MCF 10A (cell line): Measurements from ENCODE around the gene BUB1B. TPM values are rescaled to one million over a fixed set of nuclear protein-coding genes. Genes with fewer than 3 reads are reported as not detected.

Source experiments
- BruUV-seq: library from RNA; stranded (reverse); fragments of 400-500 nt; replicated peaks from 2 replicates; lab custom pipeline; 2021; lab: Mats Ljungman, UMichigan
- CTCF ChIA-PET: fragments of 300-600 bp; sonication (Branson Sonifier 250); formaldehyde crosslinking; extraction: SDS; loops from one replicate; lab custom pipeline; 2021; ENCODE audit warnings: antibody characterized with exemption, inconsistent platforms; lab: Yijun Ruan, JAX
- POLR2A ChIA-PET: fragments of 300-600, 350-650 bp; sonication (Branson Sonifier 250); formaldehyde crosslinking; extraction: SDS; loops from one replicate; lab custom pipeline; 2020; ENCODE audit warnings: antibody characterized with exemption, inconsistent platforms; lab: Yijun Ruan, JAX
- DNase-seq: peaks from one replicate; pipeline ENCODE4 v3.0.0-alpha.2; 2018; ENCODE audit not compliant: unreplicated experiment
- H3K27ac Mint-ChIP-seq: one replicate; pipeline ENCODE4 v1.8.0; 2022; ENCODE audit warnings: mild to moderate bottlenecking, low read depth, mixed read lengths; ENCODE audit not compliant: unreplicated experiment
- H3K27me3 Mint-ChIP-seq: one replicate; pipeline ENCODE4 v1.8.0; 2022; ENCODE audit warnings: mixed read lengths; ENCODE audit not compliant: insufficient read depth, unreplicated experiment
- H3K36me3 Mint-ChIP-seq: one replicate; pipeline ENCODE4 v1.8.0; 2022; ENCODE audit warnings: mild to moderate bottlenecking, moderate library complexity, mixed read lengths; ENCODE audit not compliant: insufficient read depth, unreplicated experiment
- H3K4me1 Mint-ChIP-seq: one replicate; pipeline ENCODE4 v1.8.0; 2022; ENCODE audit warnings: mixed read lengths; ENCODE audit not compliant: insufficient read depth, unreplicated experiment
- H3K4me3 Mint-ChIP-seq: one replicate; pipeline ENCODE4 v1.8.0; 2022; ENCODE audit warnings: mild to moderate bottlenecking, moderate library complexity, mixed read lengths; ENCODE audit not compliant: unreplicated experiment
- H3K9me3 Mint-ChIP-seq: one replicate; pipeline ENCODE4 v1.8.0; 2022; ENCODE audit warnings: mixed read lengths; ENCODE audit not compliant: unreplicated experiment
- CTCF ChIP-seq: fragments of 200-600 bp; IDR thresholded peaks from one replicate; pipeline ENCODE4 v1.8.0; 2022; ENCODE audit warnings: antibody characterized with exemption, mild to moderate bottlenecking; ENCODE audit not compliant: unreplicated experiment
- intact Hi-C: fragments of 100-400 bp; cut with micrococcal nuclease; formaldehyde crosslinking; loops from 2 replicates; pipeline ENCODE4 v1.14.1; 2022
- total RNA-seq: library from RNA; stranded (reverse); gene quantifications from 2 replicates; pipeline ENCODE4 v1.2.3, GENCODE V29; 2022

The BUB1B gene
- total RNA-seq, 1 experiment from 2014 or later, result 30.9 TPM

DNA sequence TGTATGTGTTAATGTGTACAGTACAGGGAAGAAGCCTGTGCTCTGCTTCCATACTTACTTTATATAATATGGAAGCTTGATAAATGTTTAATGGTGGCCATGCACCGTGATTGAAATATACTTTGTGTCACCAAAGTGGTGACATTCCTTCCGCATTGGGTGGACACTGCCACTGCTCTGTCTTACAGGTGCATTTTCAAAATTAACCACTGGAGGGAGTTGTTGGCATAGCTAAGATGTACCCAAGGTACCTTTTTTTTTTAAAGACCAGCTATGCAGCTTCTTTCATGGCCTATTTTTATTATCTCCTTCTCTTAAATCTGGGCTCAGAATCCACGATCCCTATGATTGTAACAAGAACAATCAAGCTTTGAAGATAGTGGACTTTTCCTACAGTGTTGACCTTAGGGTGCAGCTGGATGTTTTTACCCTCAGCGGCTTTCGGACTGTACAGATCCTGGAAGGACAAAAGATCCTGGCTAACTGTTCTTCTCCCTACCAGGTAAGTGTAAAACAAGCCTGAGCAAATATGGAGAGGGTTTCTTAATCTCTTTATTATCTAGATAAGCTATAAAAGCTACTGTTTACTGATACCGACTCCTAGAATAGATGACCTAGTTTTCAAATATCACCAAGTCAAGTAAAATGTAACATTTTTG is 56.4 kb downstream of the BUB1B start:
- no peak overlapping the region for H3K27ac Mint-ChIP-seq
- ChIA-PET POLR2A (interaction anchor here (0.5 to 2.9 kb wide), 8 partner anchors 17 to 150 kb away, joined by 3 to 21 read pairs (median 6); partner anchors contain the start of gene PAK6), CTCF (interaction anchor here (0.6 to 21.1 kb wide), 56 partner anchors 8 to 431 kb away, joined by 3 to 657 read pairs (median 6); partner anchors contain the start of genes BUB1B, CCDC9B, PAK6 and SRP14)
- DNase-seq, result peak; percentile 70
- H3K4me1 Mint-ChIP-seq, result peaks cover 6% of the 10 kb centered on the region
- BruUV-seq, result no TSS peak
- peaks cover 26% of the 10 kb centered on the region for H3K36me3 Mint-ChIP-seq
- no peak overlapping the region for H3K4me3 Mint-ChIP-seq
- no peaks in the 10 kb centered on the region for H3K27me3 Mint-ChIP-seq
- intact Hi-C loops, result loop anchor here (1.0 kb wide), 2 partner anchors 57 to 172 kb away; no protein-coding TSS in a partner anchor
- H3K9me3 Mint-ChIP-seq, result no peaks in the 10 kb centered on the region
- peak; percentile 91 for TF ChIP-seq CTCF

DNA sequence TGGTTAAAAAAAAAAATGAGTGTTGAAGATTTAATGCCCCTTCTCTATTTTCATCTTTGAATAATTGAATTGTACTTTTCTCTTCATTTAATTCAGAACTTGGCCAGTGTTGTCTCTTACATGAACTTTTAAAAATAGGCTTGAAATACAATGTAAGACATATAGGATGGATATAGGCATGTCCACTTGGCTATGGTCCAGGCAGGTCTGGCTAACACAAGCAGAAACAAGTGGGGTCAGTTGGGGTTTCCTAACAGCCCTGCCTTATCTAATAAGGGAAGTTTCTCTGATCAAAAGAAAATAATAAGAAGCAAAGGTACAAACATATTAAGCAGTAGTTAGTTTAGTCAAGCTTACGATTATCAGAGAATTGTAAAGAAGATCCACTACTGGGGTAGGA is 58.9 kb downstream of the BUB1B start:
- TF ChIP-seq CTCF, result no peak
- Mint-ChIP-seq H3K27me3 (no peaks in the 10 kb centered on the region), H3K9me3 (no peaks in the 10 kb centered on the region), H3K4me3 (no peak overlapping the region), H3K27ac (no peak overlapping the region), H3K36me3 (peaks cover 25% of the 10 kb centered on the region), H3K4me1 (peaks cover 6% of the 10 kb centered on the region)
- BruUV-seq, result no TSS peak
- POLR2A ChIA-PET, result interaction anchor here (1.0 to 1.4 kb wide), 2 partner anchors 53 to 55 kb away, joined by 4 to 5 read pairs; no protein-coding TSS in a partner anchor
- intact Hi-C loops, result no loop called here
- CTCF ChIA-PET, result interaction anchor here (1.0 to 21.1 kb wide), 8 partner anchors 9 to 180 kb away, joined by 3 to 657 read pairs (median 5); partner anchors contain the start of gene SRP14
- no peak for DNase-seq

DNA sequence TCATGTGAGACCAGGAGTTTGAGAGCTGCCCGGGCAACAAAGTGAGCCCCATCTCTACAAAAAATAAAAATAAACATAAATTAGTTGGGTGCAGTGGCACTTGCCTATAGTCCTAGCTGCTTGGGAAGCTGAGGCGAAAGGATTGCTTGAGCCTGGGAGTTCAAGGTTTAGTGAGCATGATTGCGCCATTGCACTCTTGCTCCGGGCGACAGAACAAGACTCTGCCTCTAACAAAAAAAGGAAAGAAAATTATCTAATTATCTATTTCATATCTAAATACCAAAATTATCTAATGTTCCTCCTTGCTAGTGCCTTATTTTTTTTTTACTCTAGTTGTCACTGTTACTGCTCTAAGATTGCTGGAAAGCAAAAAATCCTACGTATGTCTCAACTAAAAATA is 61.3 kb downstream of the BUB1B start:
- Mint-ChIP-seq H3K27ac (no peak overlapping the region), H3K9me3 (no peaks in the 10 kb centered on the region), H3K27me3 (no peaks in the 10 kb centered on the region), H3K36me3 (peaks cover 14% of the 10 kb centered on the region), H3K4me3 (no peak overlapping the region), H3K4me1 (peaks cover 6% of the 10 kb centered on the region)
- no TSS peak for BruUV-seq
- no peak for TF ChIP-seq CTCF
- intact Hi-C loops, result no loop called here
- CTCF ChIA-PET, result interaction anchor here (0.6 to 21.1 kb wide), 6 partner anchors 9 to 487 kb away, joined by 3 to 657 read pairs (median 4); no protein-coding TSS in a partner anchor
- DNase-seq, result no peak
- POLR2A ChIA-PET, result interaction anchor here (0.6 to 1.6 kb wide), 4 partner anchors 9 to 46 kb away, joined by 3 to 4 read pairs (median 3); no protein-coding TSS in a partner anchor

GRCh38 chr15:40226736-40227135 is 65.9 kb downstream of the BUB1B start:
- CTCF ChIA-PET, result interaction anchor here (0.6 to 7.2 kb wide), 5 partner anchors 8 to 633 kb away, joined by 3 to 75 read pairs (median 8); no protein-coding TSS in a partner anchor
- no TSS peak for BruUV-seq
- no peak for DNase-seq
- H3K27ac Mint-ChIP-seq, result no peak overlapping the region
- no peak for TF ChIP-seq CTCF
- no peaks in the 10 kb centered on the region for H3K27me3 Mint-ChIP-seq
- intact Hi-C loops, result no loop called here
- POLR2A ChIA-PET, result no interaction called here
- peaks cover 2% of the 10 kb centered on the region for H3K4me1 Mint-ChIP-seq
- no peaks in the 10 kb centered on the region for H3K9me3 Mint-ChIP-seq
- H3K4me3 Mint-ChIP-seq, result no peak overlapping the region
- H3K36me3 Mint-ChIP-seq, result peaks cover 8% of the 10 kb centered on the region
